Measurements from ENCODE around the gene GET4. TPM values are rescaled to one million over a fixed set of nuclear protein-coding genes. Genes with fewer than 3 reads are reported as not detected.

The GET4 gene
- total and polyA plus RNA-seq, 2 of the 8 experiments (the other 6 are each of a cell fraction or from before 2014, with no cell fraction given) = 56.7 to 74.1 TPM

DNA sequence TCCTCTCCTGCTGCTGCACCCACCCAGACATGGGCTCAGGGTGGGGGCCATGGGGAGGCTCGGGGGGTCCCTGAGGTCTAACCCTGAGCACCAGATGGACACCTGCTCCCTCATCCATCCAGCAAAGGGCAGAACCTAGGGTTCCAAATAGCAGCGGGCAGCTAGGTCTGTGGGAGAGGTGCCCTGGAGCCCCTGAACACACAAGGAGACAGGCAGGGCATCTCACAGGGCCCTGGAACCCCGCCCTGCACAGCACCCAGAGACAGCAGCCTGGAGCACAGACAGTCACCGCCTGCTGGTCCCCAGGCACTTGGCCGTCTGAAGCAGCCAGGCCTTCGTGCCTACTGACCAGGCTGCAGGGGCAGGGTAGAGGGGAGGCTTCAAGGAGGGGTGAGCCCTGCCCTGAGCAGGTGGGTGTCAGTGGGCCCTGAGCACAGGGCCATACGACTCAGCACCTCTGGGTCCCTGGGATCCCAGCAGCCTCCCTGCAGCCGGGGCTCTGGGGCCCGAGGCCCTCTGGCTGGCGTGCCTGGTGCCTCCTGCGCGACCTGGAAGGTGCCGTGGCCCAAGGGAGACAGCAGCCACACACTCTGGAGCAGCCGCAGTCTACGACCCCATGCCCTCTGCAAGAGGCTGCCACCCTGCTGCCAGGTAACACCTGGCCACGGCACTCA is 38.3 kb downstream of the GET4 start:
- H3K4me2 ChIP-seq (ENCODE audit: insufficient read depth in 1 of 2, low read depth in 2 of 2, low read length in 2 of 2) = no peak overlapping the region
- no peak overlapping the region for H2BK20ac ChIP-seq (ENCODE audit: low read length)
- H3K14ac ChIP-seq (ENCODE audit: insufficient read length) = no peak overlapping the region
- ChIA-PET CTCF (ENCODE audit: partially characterized antibody) (interaction anchor here (0.6 to 1.2 kb wide), 2 partner anchors 12 to 152 kb away, joined by 3 read pairs; no protein-coding TSS in a partner anchor), POLR2A (ENCODE audit: partially characterized antibody) (interaction anchor here (1.1 to 1.6 kb wide), 2 partner anchors 13 to 15 kb away, joined by 3 to 4 read pairs; no protein-coding TSS in a partner anchor)
- H4K20me1 ChIP-seq (replicated peaks in 1 of 2; ENCODE audit: control insufficient read depth in 1 of 2, insufficient read depth in 2 of 2, low read length in 2 of 2) = peaks cover 0 to 2% of the 10 kb centered on the region in 2 experiments
- 0 out of 2 replicates have a peak overlapping the region, but pooled peaks have one; percentile 24 for H2AK5ac ChIP-seq (ENCODE audit: low read depth, low read length)
- no peak overlapping the region for H2BK15ac ChIP-seq (ENCODE audit: low read length)
- no peak overlapping the region for H3K23ac ChIP-seq (ENCODE audit: insufficient read length)
- H3K79me1 ChIP-seq (ENCODE audit: low read depth, low read length) = no peaks in the 10 kb centered on the region
- no peak for DNase-seq (ENCODE audit: low read depth in 1 of 2, low spot score in 2 of 2)
- H3K36me3 ChIP-seq (ENCODE audit: control insufficient read depth in 2 of 4, insufficient read depth in 4 of 4, low read length in 3 of 4) = no peaks in the 10 kb centered on the region
- no peak overlapping the region for H3K27ac ChIP-seq (ENCODE audit: low read depth, low read length)
- H4K91ac ChIP-seq (replicated peaks; ENCODE audit: insufficient read length, low read length) = no peak overlapping the region
- FAIRE-seq = no peak
- H3K23me2 ChIP-seq (ENCODE audit: low read depth, low read length) = no peaks in the 10 kb centered on the region
- 89% methylated on average over 11 of the region's 16 CpGs; no CpG with 5 or more reads in 1 of the 2 experiments for WGBS, 2 experiments (ENCODE audit: extremely low coverage in 1 of 2, insufficient coverage in 1 of 2, insufficient read length in 1 of 2, insufficient replicate concordance in 2 of 2, low coverage in 1 of 2, low lambda C conversion rate in 2 of 2, missing lambda C conversion rate in 1 of 2)
- no peak overlapping the region for H2BK120ac ChIP-seq (replicated peaks; ENCODE audit: low read depth, low read length)
- no peak overlapping the region for H2AFZ ChIP-seq (ENCODE audit: low read length)
- H2BK5ac ChIP-seq (ENCODE audit: low read depth, low read length) = peak overlapping the region; percentile 16; the same call in 1 of the 2 replicates
- no peak overlapping the region for H3K4ac ChIP-seq (replicated peaks; ENCODE audit: insufficient read length, low read depth, low read length)
- no peaks in the 10 kb centered on the region for H3K79me2 ChIP-seq (ENCODE audit: control insufficient read depth in 1 of 2, insufficient read depth in 2 of 2, low read length in 2 of 2)
- no peak overlapping the region for H2BK12ac ChIP-seq (ENCODE audit: low read depth, low read length)
- no peak overlapping the region for H3K4me3 ChIP-seq (ENCODE audit: extremely low read depth in 1 of 4, insufficient read depth in 2 of 4, low read depth in 3 of 4, low read length in 4 of 4)
- no peak overlapping the region for H3K56ac ChIP-seq (replicated peaks; ENCODE audit: insufficient read length, low read depth, low read length)
- H4K8ac ChIP-seq (ENCODE audit: extremely low read depth, insufficient read depth, low read length) = no peak overlapping the region; the same call in 1 of the 2 replicates
- no peak overlapping the region for H4K5ac ChIP-seq (ENCODE audit: insufficient read length, low read depth, low read length)
- no peak overlapping the region for H3K18ac ChIP-seq (ENCODE audit: extremely low read depth, low read length)
- H3K27me3 ChIP-seq (replicated peaks in 1 of 4; ENCODE audit: control insufficient read depth in 3 of 4, extremely low read depth in 1 of 4, insufficient read depth in 3 of 4, low read length in 3 of 4) = peaks cover 0 to 4% (median 3%) of the 10 kb centered on the region in 4 experiments; a peak in 4 of 7 replicates
- H3K9me3 ChIP-seq (ENCODE audit: insufficient read depth in 2 of 2, low read depth in 1 of 2, low read length in 1 of 2) = no peaks in the 10 kb centered on the region
- H3K9ac ChIP-seq (replicated peaks in 1 of 4; ENCODE audit: extremely low read depth in 1 of 4, low read depth in 3 of 4, low read length in 3 of 4) = no peak overlapping the region
- H3K4me1 ChIP-seq (replicated peaks in 1 of 4; ENCODE audit: control insufficient read depth in 3 of 4, insufficient read depth in 4 of 4, low read length in 3 of 4) = peaks cover 0 to 8% (median 0%) of the 10 kb centered on the region in 4 experiments; a peak in 2 of 7 replicates
- TF ChIP-seq SP2 (IDR thresholded peaks at IDR 0.05; ENCODE audit: low read length) = no peak
- TF ChIP-seq SIRT6 (IDR thresholded peaks at IDR 0.05; ENCODE audit: low read length) = no peak
- no peak for TF ChIP-seq SRF (IDR thresholded peaks at IDR 0.05; ENCODE audit: low read depth, low read length)
- TF ChIP-seq TEAD4 (IDR thresholded peaks at IDR 0.05; ENCODE audit: low read depth, low read length) = no peak
- TF ChIP-seq, protein P1, sequence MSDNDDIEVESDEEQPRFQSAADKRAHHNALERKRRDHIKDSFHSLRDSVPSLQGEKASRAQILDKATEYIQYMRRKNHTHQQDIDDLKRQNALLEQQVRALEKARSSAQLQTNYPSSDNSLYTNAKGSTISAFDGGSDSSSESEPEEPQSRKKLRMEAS (IDR thresholded peaks at IDR 0.05) = no peak
- no peak for TF ChIP-seq EP300 (IDR thresholded peaks at IDR 0.05; ENCODE audit: borderline replicate concordance in 1 of 2, low read depth in 2 of 2, low read length in 2 of 2)
- no peak for TF ChIP-seq SP1 (IDR thresholded peaks at IDR 0.05; ENCODE audit: low read depth, low read length)
- TF ChIP-seq TBP (IDR thresholded peaks at IDR 0.05; ENCODE audit: low read depth, low read length) = no peak
- TF ChIP-seq JUND (IDR thresholded peaks at IDR 0.05; ENCODE audit: low read length) = no peak
- TF ChIP-seq TAF7 (optimal IDR thresholded peaks at IDR 0.05; ENCODE audit: borderline replicate concordance, low read depth, low read length) = no peak
- TF ChIP-seq, protein P2, sequence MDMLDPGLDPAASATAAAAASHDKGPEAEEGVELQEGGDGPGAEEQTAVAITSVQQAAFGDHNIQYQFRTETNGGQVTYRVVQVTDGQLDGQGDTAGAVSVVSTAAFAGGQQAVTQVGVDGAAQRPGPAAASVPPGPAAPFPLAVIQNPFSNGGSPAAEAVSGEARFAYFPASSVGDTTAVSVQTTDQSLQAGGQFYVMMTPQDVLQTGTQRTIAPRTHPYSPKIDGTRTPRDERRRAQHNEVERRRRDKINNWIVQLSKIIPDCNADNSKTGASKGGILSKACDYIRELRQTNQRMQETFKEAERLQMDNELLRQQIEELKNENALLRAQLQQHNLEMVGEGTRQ (IDR thresholded peaks at IDR 0.05; ENCODE audit: low read length) = no peak
- no peak for TF ChIP-seq ASH2L (IDR thresholded peaks at IDR 0.05; ENCODE audit: low read length)

All from H1 (cell line).